ENCODE measurements around the gene JMJD7. TPM values are rescaled to one million over a fixed set of nuclear protein-coding genes. Genes with fewer than 3 reads are reported as not detected.

The JMJD7 gene
- total RNA-seq, 1 experiment from 2014 or later: 11.7 TPM

GRCh38 chr15:41883484-41883825 lies 55.6 kb downstream of the JMJD7 start:
- Histone ChIP-seq H3K4me1 (replicated peaks; ENCODE audit: insufficient read depth) (no peaks in the 10 kb centered on the region), H3K27ac (no peak overlapping the region), H3K9me2 (ENCODE audit: insufficient read depth) (no peaks in the 10 kb centered on the region), H3K4me3 (no peak overlapping the region), H3K36me3 (ENCODE audit: low read depth) (no peaks in the 10 kb centered on the region), H4K20me1 (ENCODE audit: insufficient read depth) (no peaks in the 10 kb centered on the region), H3K4me2 (no peak overlapping the region), H3K9me3 (ENCODE audit: insufficient read depth, low read depth) (no peaks in the 10 kb centered on the region), H3K27me3 (ENCODE audit: insufficient read depth, low read depth) (no peaks in the 10 kb centered on the region), H3F3A (ENCODE audit: insufficient read depth, low read depth) (no peaks in the 10 kb centered on the region), H2AFZ (no peak overlapping the region), H3K79me2 (ENCODE audit: low read depth) (no peaks in the 10 kb centered on the region)
- intact Hi-C loops (cut with micrococcal nuclease; ENCODE audit: unreplicated experiment): no loop called here
- POLR2A ChIA-PET (ENCODE audit: unreplicated experiment): no interaction called here
- TF ChIP-seq CTCF (conservative IDR thresholded peaks at IDR 0.05) (no peak), EZH2 (IDR thresholded peaks at IDR 0.05; ENCODE audit: low read depth) (no peak)
- DNase-seq: no peak
- CTCF ChIA-PET: no interaction called here
- BruUV-seq (replicated peaks): no TSS peak

DNA sequence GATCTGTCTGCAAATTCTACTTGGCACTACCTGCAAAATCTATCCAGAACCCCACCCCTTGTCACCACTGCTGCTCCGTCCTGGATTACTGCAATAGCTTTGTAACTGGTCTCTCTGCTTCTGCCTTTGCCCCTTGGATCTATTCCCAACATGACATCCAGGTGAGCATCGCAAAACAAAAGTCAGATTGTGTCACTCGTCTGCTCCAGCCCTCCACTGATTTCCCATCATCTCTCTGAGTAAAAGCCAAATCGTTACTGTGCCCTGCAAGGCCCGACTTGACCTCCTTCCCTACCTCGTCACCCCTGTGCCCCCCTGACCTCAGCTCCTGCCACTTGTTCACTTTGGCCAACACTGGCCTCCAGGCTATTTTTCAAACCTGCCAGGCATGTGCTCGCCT lies 56.6 kb downstream of the JMJD7 start:
- Histone ChIP-seq H3K4me2 (no peak overlapping the region), H3F3A (ENCODE audit: insufficient read depth, low read depth) (no peaks in the 10 kb centered on the region), H4K20me1 (ENCODE audit: insufficient read depth) (no peaks in the 10 kb centered on the region), H3K79me2 (ENCODE audit: low read depth) (no peaks in the 10 kb centered on the region), H2AFZ (no peak overlapping the region), H3K9me2 (ENCODE audit: insufficient read depth) (no peaks in the 10 kb centered on the region), H3K4me3 (no peak overlapping the region), H3K4me1 (replicated peaks; ENCODE audit: insufficient read depth) (no peaks in the 10 kb centered on the region), H3K36me3 (ENCODE audit: low read depth) (no peaks in the 10 kb centered on the region), H3K27me3 (ENCODE audit: insufficient read depth, low read depth) (no peaks in the 10 kb centered on the region), H3K27ac (no peak overlapping the region), H3K9me3 (ENCODE audit: insufficient read depth, low read depth) (no peaks in the 10 kb centered on the region)
- no peak for DNase-seq
- TF ChIP-seq CTCF (conservative IDR thresholded peaks at IDR 0.05) (no peak), EZH2 (IDR thresholded peaks at IDR 0.05; ENCODE audit: low read depth) (no peak)
- POLR2A ChIA-PET (ENCODE audit: unreplicated experiment): no interaction called here
- CTCF ChIA-PET: no interaction called here
- intact Hi-C loops (cut with micrococcal nuclease; ENCODE audit: unreplicated experiment): no loop called here
- BruUV-seq (replicated peaks): no TSS peak

- Histone ChIP-seq H3K27me3 (ENCODE audit: insufficient read depth, low read depth) (no peaks in the 10 kb centered on the region), H4K20me1 (ENCODE audit: insufficient read depth) (no peaks in the 10 kb centered on the region), H3K27ac (no peak overlapping the region), H3K4me1 (replicated peaks; ENCODE audit: insufficient read depth) (no peaks in the 10 kb centered on the region), H3K79me2 (ENCODE audit: low read depth) (no peaks in the 10 kb centered on the region), H3K9me2 (ENCODE audit: insufficient read depth) (no peaks in the 10 kb centered on the region), H3K9me3 (ENCODE audit: insufficient read depth, low read depth) (no peaks in the 10 kb centered on the region), H3K36me3 (ENCODE audit: low read depth) (no peaks in the 10 kb centered on the region), H2AFZ (no peak overlapping the region), H3F3A (ENCODE audit: insufficient read depth, low read depth) (no peaks in the 10 kb centered on the region), H3K4me3 (no peak overlapping the region), H3K4me2 (no peak overlapping the region)
- intact Hi-C loops (cut with micrococcal nuclease; ENCODE audit: unreplicated experiment): no loop called here
- CTCF ChIA-PET: no interaction called here
- POLR2A ChIA-PET (ENCODE audit: unreplicated experiment): no interaction called here
- BruUV-seq (replicated peaks): no TSS peak
- no peak for DNase-seq
- no peak for TF ChIP-seq CTCF (conservative IDR thresholded peaks at IDR 0.05)
Measured at GRCh38 chr15:41885321-41885720, 57.4 kb downstream of the JMJD7 start.
